NCI-H2196 (cell line): Measurements from ENCODE around the gene MGAT4A.

ENCODE experiments used
- DNase-seq: peaks from one replicate; lab custom pipeline; 2025; ENCODE audit not compliant: unreplicated experiment; lab: John Stamatoyannopoulos, UW

MGAT4A gene

DNA sequence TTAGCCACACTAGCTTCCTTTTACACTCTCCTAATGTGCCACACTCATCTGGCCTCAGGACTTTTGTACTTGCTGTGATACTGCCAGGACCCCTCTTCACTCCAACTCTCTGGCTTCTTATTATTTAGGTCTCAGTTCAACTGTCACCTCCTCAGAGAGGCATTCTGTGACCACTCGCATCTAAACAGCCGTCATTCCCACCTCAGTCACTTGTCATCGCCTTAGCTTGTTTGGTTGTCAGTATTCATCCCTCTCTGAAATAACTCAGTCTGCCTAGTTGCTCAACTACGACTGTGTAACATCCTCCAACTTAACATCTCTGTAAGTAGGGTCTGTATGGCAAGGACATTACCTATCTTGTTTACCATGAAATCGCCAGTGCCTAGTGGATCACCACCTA lies 27.2 kb downstream of the MGAT4A start:
- no peak for DNase-seq

DNA sequence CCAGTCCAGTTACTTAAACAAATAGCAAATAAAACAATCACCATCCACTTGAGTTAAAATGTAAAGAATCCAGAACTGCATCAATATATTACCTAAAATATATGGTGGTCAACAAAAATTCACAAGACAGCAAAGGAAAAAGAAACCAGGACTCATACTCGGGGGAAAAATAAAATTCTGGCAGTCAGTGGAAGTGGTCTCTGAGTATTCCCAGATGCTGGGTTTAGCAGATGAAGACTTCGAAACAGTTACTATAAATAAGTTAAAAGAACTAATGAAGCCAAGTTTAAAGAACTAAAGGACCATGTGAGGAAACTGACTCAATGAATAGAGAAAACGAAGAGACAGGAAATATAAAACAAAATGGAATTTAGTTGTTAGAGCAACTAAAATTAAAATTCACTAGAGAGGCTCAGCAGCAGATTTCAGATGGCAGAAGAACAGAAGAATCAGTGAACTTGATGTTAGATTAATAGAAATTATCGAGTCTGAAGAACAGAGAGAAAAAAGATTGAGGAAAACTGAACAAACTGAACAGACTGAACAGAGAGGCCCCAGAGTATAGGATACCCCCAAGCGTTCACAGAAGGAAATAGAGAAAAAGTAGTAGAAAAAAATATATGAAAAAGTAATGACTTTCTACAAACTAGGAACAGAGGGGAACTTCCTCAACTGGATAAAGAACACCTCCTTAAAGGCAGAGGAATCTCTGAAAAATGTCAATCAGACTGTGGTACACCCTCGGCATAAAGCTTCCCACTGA lies 27.9 kb downstream of the MGAT4A start:
- no peak for DNase-seq

DNA sequence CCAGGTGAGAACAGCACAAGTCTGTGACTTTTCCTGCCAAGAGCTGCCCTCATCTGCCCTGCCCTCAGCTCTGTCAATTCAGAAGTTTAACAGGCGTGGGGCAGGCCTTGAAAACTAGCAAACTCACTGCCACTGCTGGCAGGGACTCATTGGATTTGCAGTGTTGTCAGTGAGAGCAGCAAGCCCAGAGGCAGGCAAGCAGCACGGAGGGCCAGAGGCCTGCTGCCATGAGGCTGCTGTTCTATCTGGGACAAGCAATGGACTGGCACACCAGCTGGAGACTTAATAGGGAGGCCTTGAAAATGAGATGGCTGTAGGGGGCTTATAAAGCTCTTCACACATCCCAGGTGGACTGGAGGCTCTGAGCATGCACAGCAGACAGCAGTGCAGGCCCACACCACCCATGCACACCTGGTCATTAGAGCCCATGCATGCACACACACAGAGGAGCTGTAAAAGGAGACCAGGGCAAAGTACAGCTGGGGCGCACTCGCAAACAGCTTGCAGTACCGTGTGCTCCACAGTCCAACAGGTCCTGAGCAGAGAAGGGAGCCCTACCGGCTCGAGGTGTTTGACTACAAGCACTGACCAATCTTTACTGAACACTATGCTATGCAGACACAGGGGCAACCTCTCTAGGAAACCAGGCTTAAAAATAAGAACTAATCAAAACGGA lies 28.7 kb downstream of the MGAT4A start:
- no peak for DNase-seq

DNA sequence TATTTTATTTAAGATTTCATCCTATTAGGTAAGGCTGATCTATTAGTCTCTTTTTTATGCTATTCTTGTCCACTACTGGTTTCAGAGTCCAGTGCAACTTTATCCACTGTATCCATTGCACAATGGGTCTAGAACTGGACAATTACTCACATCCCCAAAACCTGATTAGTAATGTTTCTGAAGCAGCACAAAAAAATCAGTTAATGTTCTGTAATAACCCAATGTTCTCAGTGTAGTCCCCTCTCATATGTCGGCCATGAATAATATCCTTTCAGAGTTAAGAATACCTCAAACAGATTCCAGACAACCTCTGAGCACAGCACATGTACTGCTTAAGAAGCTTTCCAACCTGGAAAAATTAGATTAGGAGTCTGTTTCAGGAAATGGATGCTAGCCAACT lies 29.7 kb downstream of the MGAT4A start:
- no peak for DNase-seq

DNA sequence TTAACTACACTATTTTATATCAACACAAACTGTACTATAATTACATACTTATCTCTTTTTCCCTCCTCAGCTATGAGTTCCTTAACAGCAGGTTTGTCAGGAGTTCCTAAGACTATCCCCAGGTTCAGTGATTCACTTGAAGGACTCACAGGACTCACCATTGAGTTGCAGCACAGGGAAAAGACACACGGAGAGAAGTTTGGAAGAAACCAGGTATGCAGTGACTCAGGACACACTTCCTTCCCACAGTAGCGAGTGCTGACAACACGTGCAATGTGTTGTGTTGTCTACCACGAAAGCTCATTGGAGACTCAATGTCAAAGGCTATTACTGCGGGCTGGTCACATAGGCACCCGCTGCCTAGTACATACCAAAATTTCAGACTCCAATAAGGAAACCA lies 32.0 kb downstream of the MGAT4A start:
- DNase-seq = no peak

DNA sequence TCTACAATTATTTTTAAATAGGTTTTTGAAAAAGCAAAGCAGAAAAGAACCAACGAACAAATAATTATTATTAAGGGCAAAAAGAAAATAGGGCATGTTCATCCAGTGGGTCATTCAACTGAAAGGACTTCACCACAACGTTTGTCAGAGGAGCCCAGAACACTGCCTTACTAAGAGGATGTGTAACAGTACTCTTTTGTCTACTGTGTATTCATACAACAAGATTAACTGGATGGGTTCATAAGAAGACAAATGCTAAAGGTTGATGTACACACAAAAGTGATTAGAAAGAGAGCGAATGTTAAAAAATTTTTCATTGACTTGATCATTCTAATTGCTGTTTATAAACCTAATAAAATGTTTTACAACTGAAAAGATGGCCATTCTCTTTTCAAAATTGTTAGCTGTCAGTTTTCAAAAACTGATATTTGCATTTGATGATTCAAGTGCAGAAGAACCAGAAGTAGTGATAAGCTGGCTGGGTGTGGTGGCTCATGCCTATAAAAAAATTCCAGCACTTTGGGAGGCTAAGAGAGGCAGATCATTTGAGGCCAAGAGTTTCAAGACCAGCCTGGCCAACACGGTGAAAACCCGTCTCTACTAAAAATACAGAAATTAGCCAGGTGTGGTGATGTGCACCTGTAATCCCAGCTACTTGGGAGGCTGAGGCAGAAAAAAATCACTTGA lies 33.1 kb downstream of the MGAT4A start:
- no peak for DNase-seq

DNA sequence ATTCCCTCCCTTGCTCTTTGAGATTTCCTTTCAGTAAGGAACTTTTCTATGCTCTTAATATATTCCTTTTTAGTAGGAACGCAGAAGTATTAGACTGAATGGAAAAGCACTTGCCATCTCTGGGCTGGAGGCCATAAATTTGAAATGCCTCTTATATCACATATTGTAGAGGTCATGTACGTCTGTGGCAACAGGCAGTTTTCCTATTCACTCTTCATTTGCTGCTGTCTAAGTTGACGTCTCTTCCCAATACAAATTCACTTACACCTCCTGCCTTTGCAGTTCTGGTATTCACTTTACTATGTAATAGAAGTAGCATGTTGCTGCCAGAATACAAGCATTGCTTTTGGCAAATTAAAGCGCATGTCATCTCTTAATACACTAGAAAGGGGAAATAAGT lies 34.7 kb downstream of the MGAT4A start:
- DNase-seq = no peak

DNA sequence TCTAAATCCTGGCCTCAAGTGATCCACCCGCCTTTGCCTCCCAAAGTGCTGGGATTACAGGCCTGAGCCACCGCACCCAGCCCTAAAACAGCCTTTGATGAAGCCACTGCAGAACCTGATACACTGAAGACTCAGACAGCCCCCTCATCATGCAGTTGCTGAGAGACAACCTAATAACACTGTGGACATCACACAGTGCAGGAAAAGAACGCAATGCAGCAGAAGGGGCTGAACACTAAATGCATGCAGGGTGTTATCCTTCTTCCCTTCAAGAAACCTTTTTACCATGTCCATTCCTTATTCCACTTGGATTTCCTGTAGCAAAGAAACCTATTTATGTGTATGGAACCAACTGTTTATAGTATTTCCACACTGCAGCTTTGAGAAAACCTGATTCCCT lies 35.7 kb downstream of the MGAT4A start:
- no peak for DNase-seq

DNA sequence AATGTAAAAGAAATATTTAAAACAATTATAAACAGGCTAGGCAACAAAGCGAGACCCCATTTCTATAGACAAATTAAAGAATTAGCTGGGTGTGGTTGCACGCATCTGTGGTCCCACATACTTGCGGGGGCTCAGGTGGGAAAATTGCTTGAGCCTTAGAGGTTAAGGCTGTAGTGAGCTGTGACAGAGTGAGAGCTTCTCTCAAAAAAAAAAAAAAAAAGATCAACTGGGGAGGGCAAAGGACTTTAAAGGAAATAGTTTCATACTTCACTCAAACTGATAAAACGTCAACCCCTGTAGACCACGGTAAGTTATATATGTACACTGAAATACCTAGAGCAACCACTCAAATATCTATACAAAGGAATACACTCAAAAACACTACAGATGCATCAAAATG lies 37.5 kb downstream of the MGAT4A start:
- no peak for DNase-seq

DNA sequence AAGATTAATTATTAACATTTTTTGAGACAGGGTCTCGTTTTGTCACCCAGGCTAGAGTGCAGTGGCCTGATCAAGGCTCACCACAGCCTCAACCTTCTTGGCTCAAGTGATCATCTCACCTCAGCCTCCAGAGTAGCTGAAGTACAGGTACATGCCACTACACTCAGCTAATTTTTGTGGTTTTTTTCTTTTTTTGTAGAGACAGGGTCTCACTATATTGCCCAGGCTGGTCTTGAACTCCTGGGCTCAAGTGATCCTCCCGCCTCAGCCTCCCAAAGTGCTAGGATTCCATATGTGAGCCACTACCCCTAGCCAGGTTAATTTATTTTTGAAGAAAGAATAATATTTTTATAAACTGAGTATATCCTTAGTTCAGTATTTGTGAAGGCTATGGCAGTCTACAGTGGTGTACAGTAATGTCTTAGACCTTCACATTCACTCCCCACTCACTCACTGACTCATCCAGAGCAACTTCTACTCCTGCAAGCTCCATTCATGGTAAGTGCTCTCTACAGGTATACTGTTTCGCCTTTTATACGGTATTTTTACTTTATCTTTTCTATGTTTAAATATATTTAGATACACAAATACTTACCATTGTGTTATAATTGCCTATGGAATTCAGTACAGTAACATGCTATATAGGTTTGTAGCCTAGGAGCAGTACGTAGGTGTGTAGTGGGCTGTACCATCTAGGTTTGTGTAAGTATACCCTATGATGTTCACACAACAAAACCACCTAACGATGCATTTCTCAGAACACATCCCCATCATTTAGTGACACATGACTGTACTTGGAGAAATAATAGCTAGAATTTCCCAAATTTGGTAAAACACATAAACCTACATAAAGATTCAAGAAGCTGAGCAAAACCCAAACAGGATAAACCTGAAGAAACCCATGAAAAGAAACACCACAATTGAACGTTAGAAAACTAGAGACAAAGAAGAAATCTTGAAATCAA lies 38.6 kb downstream of the MGAT4A start:
- no peak for DNase-seq

DNA sequence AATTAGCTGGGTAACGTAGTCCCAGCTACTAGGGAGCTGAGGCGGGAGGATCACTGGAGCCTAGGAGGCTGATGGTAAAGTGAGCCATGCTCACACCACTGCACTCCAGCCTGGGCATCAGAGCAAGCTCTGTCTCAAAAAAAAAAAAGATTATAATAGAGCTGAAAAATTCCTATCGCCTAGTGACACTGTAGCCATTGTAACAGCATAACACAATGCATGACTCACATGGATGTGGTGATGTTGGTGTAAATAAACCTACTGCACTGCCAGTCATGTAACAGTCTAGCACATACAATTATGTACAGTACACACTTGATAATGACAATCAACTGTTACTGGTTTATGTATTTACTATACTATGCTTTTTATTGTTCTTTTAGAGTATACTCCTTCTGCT lies 39.6 kb downstream of the MGAT4A start:
- no peak for DNase-seq

DNA sequence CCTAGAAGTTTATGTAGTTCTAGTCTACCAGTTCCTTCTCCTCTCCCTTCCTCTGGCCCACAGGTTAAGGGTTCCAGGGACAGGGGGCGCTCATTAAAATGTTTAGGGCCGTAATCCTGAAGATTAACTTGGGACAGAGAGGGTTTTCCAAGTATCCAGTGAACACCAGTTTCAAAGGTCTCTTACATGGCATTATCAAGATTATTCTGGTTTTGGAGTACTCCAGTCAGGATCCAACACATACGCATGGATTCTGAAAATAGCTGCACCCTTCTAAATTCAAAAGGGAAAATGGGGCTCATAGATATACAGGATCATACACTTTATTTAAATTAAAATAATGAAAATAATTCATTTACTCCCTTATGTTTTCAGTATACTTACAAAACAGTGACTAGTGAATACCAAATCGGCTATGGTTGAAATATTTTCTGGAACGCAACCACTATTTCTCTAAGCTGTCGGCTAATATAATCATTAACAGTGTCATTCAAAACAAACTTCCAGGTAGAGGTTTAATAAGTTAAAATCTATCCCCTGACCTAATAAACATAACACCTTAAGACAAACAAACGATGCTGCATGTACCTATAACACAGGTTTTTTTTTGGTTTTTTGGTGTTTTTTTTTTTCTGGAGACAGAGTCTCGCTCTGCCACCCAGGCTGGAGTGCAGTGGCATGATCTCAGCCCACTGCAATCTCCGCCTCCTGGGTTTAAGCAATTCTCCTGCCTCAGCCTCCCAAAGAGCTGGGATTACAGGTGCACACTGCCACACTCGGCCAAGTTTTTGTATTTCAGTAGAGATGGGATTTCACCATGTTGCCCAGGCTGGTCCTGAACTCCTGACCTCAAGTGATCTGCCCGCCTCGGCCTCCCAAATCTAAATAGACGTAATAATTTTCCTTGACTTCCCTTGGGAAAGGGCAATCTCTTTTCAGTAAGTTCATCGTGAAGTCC lies 44.7 kb downstream of the MGAT4A start:
- no peak for DNase-seq

DNA sequence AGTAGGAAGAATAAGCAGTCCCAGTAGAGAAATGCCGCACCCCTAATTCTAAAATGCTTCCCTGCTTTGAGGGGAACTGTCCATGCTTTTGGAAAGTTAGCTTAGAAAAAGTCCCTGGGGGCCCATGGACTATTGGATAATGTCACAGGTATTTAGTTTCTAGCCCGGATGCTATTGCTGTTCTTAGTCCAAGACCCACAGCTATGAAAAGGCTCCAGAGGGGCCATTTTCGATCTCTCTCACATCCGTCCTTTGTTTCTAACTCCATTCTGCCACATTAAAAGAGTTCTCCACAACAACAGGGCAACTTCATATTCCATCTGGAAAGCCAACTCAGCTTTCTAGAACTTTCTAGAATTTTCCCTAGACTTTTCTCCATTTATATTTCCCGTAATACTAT lies 47.2 kb downstream of the MGAT4A start:
- no peak for DNase-seq

DNA sequence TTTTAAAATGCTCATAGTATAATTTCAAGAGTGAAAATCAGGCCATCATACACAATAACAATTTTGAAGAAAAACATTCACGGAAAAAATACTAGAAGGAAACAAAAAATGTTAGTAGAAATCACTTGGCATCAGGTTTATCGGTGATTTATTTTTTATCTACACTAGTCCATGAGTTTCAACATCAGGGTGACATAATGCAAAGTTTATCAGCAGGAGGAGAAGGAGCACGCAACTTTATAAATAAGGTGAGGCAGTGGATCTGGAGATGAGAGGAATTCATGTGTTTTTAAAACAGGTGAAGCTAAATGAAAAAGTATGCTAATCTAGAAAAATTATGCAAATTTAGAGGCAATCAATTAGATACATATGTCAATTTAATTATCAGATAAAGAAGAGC lies 54.2 kb downstream of the MGAT4A start:
- no peak for DNase-seq

DNA sequence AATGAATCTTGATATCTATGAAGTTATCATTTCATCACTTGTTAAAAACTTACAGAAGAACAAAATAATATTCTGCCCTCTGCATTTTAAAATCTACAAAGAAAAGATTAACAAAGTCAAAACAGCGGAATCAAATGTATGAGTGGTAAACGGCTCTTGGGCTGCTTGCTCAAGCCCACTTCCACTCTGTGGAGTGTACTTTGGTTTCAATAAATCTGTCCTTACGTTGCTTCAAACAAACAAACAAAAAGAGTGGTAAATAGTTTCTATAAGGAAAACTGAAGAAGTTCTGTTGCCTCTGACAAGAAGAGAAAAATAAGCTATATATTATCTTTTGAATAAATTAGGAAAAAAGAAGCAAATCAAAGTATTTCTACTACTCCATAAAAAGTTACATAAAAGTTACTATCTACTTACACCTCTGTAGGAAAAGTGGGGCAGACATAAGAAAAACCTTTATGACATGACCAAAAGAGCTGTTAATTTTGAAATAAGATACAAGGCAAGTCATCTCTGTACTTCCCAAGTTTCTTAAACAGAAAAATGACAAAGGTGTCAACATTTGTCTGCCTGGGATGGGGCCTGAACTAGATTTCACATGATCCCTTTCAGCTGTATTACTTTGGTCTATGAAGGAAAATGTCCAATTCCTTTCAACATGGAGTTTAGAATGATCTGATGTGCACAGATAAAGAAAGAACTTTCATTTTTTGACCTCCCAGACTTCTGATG lies 56.5 kb downstream of the MGAT4A start:
- DNase-seq = no peak

DNA sequence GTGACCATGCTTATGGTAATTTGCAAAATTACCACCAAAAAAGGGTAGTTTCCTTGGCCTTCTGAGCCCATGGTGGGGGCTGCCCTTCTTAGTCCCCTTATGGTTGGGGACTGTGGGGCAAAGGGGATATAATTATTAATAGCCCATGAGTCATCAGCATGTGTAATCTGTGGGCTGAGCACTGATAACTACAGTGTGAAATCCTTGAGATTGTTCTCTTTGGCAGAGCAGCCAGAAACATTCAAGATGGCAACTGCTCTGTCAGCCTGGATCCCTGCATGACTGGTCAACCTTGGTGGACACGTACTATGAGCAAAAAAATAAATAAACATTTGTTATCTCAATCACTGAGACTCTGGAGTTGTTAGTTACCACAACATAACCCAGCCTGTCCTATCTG lies 61.3 kb downstream of the MGAT4A start:
- DNase-seq = no peak

DNA sequence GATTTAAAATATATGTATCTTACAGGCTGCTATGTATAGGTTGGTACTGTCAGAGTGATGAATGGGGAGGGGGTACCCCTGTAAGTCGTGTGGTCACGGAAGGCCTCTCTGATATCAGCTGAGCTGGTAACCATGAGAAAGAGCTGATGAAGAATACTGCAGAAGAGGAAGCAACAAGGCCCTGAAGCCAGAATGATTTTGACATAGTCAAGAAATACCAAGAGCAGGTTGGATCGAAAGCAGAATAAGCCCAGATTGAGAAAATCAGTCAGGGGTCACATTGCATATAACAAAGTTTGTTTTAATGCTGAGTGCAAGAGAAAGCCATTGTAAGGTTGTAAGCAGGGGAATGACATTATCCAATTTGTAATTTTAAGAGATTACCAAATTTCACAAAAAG lies 65.3 kb downstream of the MGAT4A start:
- DNase-seq = no peak

DNA sequence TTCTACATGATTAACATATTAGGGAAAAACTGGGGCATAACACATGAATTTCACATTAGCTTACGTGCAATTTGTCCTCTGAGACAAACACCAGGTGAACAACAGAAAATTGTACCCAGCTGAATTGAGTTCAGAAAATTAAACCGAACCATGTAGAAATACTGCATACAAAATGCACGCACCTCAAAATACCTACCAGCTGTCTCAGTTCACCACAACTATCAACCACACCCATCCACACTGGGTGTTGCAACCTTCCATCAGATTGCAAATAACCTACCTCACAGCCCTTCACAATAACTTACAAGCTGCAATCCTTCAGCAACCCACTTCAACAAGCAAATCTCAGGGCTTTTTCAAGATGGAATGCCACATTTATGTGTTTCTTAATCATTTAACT lies 66.6 kb downstream of the MGAT4A start:
- no peak for DNase-seq

DNA sequence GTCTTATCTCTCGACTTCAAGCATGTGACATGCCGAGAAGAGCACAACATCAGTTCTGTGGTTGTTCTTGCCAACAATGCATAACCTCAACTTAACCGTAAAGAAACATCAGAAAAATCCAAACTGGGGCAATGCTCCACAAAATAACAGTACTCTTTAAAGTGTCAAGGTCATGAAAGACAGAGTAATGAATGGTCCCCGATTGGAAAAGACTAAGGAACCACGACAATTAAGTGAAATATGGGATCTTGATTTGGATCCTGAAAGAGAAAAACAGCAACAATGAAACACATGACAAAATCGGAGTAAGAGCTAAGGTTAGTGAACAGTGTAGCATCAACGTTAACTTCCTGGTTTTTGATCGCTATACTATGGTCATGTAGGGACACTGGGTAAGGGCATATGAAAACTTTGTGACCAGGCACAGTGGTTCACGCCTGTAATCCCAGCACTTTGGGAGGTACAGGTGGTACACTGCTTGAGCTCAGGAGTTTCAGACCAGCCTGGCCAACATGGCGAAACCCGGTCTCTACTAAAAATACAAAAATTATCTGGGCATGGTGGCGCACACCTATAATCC lies 67.3 kb downstream of the MGAT4A start:
- no peak for DNase-seq
